HUDEP-2 (cell line): ENCODE measurements around the gene SCGB1C1.

Experiments
- DNase-seq, 76 experiments: peaks; one replicate each; lab custom pipeline; 2025; ENCODE audit not compliant: unreplicated experiment in 76 of 76; lab: John Stamatoyannopoulos, UW

SCGB1C1 gene

DNA sequence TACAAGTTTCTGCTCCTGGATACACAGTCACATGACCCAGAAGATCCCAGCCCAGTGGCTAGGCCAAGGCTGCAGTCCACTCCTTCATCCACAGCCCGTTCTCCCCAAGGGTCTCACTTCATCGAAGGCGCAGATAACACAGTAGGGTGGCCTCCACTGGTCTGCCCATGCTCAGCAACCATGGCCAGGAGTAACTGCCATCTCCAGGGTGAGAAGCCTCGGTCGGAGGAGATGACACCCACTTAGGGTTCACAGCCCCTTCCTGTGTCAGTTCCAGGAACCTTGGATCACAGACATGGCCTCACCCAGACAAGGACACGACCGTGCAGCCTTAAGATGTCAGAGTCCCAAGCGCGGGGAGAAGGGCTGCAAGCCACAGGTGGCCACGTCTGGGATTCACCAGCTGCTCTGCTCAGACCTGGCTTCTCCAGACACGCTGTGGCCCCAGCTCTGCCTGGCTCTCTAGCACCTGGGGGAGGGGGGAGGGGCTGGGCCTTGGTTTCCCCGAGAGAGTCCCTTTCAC, 11.8 kb downstream of the SCGB1C1 start:
- DNase-seq: no peak

GRCh38 chr11:205221-206001, 12.5 kb downstream of the SCGB1C1 start:
- no peak for DNase-seq

GRCh38 chr11:206002-206384, 13.1 kb downstream of the SCGB1C1 start:
- DNase-seq: no peak

GRCh38 chr11:206526-207207, 13.8 kb downstream of the SCGB1C1 start:
- DNase-seq: peak in 2 of 76 experiments; percentile 6 to 9

GRCh38 chr11:207208-207862, 14.5 kb downstream of the SCGB1C1 start, which contains the start of the genes BET1L and RIC8A:
Gene BET1L (minus strand): TSS chr11:207399. CDS start chr11:207321, 78 bp downstream.
Gene RIC8A (plus strand): TSS chr11:207708. CDS start chr11:208855, 1,147 bp downstream.
- DNase-seq: peak in 75 of 76 experiments; percentile 64 to 98 (median 95)

GRCh38 chr11:207863-208180, 14.9 kb downstream of the SCGB1C1 start:
- DNase-seq: peak in 4 of 76 experiments; percentile 41 to 54 (median 46)

- DNase-seq: peak in 68 of 76 experiments; percentile 12 to 84 (median 62)
Observed at GRCh38 chr11:208181-208916, 15.5 kb downstream of the SCGB1C1 start.

DNA sequence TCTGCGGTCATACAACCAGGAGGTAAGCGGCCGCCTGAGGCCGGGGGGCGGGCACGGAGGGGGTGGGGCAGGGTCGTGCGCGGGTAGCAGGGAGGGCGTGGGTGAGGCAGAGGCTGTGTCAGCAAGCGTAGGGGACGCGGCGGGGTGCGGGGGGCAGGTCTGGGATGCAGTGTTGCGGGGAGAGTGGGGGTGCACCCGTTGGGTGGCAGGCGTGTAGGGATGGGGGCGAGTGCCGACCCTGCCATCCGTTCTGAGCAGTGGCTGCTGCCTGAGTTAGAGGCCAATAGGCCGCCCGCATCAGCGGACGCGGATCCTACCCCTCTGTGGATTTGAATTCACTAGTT, 16.0 kb downstream of the SCGB1C1 start:
- DNase-seq: peak in 2 of 76 experiments; percentile 38 to 43

- DNase-seq: peak in 1 of 76 experiments; percentile 17
Observed at GRCh38 chr11:209275-210121, 16.6 kb downstream of the SCGB1C1 start.

- DNase-seq: no peak
Observed at GRCh38 chr11:210122-210802, 17.4 kb downstream of the SCGB1C1 start.

DNA sequence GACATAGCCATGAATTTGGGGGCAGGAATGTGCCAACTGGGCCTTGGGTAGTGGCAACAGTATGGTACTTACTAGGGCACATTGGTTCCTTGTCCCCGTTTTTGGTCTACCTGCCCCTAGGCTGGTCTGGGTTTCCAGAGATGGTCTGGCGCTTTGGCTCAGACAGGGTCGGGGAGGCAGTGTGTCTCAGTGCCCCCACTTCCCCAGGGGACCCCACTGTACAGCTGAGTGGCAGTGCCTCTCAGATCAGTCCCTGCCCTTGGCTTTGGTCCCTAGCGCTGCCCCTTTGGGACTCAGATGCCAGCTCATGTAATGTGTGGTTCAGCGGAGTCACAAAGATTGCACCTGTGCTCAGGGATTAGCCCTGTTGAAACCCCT, 17.9 kb downstream of the SCGB1C1 start:
- no peak for DNase-seq

GRCh38 chr11:211295-211694, 18.4 kb downstream of the SCGB1C1 start:
- DNase-seq: no peak

DNA sequence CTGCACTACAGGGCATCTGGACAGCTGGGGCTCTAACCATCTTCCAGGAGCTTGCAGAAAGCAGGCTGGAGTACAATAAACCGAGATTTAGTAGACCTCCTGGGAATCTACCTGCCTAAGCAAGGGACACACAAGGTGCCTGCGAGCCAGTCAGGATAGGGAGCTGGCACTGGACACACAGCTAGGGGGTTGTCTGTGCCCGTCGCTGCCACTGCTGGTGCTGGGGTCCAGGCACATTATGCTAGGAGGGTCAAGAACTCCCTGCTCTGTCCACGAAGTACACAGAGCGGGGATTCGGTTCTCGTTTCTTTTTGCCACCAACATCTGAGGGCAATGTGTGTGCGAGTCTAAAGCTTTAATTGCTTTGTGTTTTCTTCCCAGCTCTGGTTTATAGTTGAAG, 18.9 kb downstream of the SCGB1C1 start:
- DNase-seq: no peak

- no peak for DNase-seq
Observed at GRCh38 chr11:212150-213100, 19.5 kb downstream of the SCGB1C1 start.

DNA sequence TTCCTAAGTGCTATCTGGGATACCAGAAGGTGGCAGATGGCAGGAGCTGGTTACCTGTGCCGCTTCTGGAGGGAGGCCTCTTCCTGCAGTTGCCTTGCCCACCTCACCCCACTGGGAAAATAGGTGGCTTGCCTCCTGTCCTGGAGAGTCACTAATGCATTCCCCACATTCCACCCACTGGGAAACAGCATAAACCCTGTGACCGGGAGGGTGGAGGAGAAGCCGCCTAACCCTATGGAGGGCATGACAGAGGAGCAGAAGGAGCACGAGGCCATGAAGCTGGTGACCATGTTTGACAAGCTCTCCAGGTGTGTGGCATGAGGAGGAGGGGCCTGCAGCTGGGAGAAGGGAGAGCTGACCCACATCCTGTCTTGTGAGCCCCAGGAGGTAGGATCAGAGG, 20.2 kb downstream of the SCGB1C1 start:
- no peak for DNase-seq

DNA sequence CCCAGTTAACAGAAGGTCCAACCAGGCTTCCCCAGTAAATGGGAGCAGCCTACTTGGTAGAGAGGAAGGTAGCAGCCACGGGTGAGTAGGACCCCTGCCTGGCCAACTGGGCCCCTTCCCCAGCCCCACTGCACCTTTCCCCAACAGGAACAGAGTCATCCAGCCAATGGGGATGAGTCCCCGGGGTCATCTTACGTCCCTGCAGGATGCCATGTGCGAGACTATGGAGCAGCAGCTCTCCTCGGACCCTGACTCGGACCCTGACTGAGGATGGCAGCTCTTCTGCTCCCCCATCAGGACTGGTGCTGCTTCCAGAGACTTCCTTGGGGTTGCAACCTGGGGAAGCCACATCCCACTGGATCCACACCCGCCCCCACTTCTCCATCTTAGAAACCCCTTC, 21.2 kb downstream of the SCGB1C1 start:
- DNase-seq: no peak

- no peak for DNase-seq
Observed at GRCh38 chr11:215581-216037, 22.7 kb downstream of the SCGB1C1 start.
